Left renal pelvis (tissue), 4 donors: ENCODE results near the gene SMC1B. TPM values are rescaled to one million over a fixed set of nuclear protein-coding genes. Genes with fewer than 3 reads are reported as not detected.
"Not testable (repeated sequence)": the region's sequence is repeated elsewhere in the genome, so short reads cannot be mapped to it uniquely, and the experiment has no call there.

Experiments
- DNase-seq, 4 donors: peaks; one replicate each; pipeline ENCODE4 v3.0.0-alpha.2; 2013; ENCODE audit warnings: low read depth in 4 of 4, low spot score in 3 of 4
- polyA plus RNA-seq, 4 donors: library from polyadenylated mRNA; unstranded; fragments of 120-200 nt; gene quantifications; one replicate each; pipeline ENCODE4 v1.2.1, GENCODE V29; 2013; ENCODE audit not compliant: insufficient read length in 4 of 4

The SMC1B gene
- polyA plus RNA-seq, 4 donors: 0.14 to 0.53 (median 0.19) TPM

DNA sequence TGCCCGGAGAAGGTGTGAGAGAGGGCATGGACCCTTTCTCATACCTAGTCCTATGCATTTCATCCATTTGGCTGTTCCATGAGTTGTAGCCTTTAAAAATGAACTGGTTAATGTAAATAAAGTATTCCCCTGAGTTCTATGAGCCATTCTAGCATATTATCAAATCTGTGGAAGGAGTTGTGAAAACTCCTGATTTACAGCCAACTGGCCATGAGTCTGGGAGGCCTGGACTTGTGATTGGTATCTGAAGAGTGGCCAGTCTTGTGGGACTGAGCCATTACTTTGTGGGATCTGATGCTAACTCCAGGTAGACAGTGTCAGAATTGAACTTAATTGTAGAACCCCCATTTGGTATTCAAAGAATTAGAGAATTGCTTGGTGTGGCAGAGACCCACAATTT lies 55.3 kb downstream of the SMC1B start:
- DNase-seq: no peak

DNA sequence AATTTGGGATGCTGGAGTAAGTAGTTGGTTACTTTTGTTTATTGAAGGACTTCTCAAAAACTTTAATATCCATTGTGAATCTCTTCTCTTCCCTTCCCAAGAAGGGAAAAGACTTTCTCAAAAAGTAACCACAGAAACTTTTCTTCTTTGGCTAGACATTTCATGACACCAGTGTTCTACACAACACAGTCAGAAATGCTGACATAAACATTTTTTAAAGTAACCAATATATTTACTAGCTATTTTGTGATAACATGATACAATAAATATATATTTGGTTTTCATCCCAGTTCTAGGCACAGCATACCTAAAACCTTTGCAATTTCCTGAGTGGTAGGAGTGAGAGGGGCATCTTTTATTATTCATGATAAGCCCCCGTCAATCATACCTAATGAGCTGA lies 55.9 kb downstream of the SMC1B start:
- DNase-seq: no peak

DNA sequence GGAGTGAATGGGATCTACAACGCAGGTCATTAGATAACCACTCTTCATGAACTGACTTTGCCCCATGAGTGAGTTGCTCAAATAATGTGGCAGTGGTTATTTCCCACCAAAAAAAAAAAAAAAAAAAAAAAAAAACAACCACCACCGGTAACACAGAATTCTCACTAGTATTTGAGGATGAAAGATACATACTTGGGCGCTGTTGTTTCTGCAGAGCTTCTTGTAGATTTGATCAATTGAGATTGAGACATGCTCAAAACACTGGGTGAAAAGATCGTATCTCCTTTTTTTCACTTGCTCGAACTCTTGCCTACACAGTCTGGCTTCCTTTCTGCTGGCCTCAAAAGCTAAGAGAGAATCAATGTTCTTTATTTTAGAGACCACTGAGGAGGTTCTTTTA lies 59.6 kb downstream of the SMC1B start:
- DNase-seq: no peak

DNA sequence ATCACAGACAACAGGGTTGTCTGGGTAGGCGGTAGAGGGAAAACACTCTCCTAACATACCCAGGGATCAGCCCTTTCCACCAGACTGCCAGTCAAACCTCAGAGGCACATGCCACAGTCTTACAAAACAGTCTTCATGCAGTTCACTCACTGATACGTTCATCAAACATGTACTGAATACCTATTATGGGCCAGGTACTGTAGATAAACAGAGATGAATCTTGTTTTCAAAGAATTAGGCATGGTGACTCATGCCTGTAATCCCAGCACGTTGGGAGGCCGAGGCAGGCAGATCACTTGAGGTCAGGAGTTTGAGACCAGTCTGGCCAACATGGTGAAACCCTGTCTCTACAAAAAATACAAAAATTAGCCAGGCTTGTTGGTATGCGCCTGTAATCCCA lies 60.6 kb downstream of the SMC1B start:
- DNase-seq: not testable (repeated sequence)

DNA sequence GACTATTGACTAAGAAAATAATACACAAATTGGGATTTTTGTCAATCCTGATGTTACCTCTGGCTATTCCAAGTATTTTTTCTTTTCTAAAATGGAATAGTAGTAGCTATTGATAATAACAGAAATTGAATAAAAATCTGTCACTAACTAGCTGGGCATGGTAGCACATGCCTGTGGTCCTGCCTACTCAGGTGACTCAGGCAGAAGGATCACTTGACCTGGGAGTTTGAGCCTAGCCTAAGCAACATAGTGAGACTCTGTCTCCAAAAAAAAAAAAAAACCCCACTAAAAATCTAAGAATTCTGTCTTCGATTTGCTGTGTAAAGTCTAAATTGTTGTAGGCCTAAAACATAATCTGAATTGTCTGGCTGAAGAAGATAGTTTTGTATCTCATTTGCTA lies 61.4 kb downstream of the SMC1B start:
- no peak for DNase-seq

DNA sequence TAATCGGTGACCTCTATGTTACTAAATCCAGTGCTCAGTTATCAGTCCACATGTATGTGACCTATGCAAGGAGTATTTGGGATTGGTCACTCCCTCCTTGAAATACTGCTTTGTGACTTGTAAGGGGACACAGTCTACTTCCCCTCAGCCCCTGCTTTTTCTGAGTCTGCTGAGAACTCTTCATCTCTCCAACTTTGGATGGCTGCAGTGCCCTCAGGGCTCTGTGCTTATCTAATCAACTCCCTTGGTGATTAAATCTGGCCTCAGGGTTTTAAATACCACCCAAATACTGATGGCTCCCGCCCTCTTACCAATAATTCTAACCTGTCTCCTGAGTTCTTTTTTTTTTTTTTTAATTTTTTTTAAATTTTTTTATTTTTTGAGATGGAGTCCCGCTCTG lies 63.5 kb downstream of the SMC1B start:
- no peak for DNase-seq

DNA sequence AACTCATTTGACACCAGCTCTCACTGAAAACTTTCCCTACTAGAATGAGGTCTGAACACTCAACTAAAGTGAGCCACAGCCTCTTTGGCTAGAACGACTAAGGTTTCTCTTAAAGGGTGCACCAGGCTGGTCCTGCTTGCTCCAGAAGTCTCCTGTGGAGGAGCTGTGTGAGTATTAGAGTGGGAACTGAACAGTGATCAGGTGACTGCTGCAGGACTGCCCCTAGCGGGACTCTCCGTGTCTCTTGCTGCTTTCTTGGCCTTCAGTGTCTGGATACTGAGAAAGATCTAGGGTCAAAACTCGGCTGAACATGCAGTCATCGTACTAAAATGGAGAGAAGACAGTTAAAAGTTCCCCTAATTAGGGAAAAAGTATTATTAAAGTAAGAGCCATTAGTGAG lies 69.1 kb downstream of the SMC1B start:
- no peak for DNase-seq

DNA sequence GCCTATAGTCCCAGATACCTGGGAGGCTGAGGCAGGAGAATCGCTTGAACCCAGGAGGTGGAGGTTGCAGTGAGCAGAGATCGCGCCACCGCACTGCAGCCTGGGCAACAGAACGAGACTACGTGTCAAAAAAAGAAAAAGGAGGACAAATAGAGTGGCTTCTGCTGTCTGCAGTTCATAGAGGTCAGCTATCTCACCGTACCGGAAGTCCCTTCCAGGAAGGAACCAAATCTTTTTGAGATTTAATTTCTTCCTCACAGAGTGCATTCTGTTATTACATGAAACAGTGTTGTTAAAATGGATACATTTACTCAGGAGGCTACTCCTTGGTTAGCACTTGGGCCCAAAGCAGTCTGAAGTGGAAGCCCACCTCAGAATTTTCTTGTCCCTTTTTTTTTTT lies 70.3 kb downstream of the SMC1B start:
- DNase-seq: no peak

DNA sequence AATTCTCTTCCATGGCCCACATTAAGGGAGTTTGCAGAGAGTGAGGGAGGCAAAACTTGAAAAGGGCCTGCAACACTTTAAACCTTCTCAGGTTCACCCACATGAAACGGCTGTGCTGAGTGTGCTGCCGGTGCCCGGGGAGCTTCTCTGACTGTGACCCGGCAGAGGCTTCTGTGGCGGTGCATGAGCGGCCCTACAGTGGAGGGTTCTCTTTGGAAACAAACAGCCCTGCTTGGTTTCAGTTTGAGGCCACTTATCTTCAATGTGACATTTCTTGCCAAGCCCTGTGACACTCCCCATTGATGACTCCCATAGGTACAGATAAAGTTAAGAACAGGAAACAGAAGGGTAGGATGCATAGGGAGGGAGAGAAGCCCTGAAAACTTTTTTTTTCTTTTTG lies 71.9 kb downstream of the SMC1B start:
- no peak for DNase-seq

DNA sequence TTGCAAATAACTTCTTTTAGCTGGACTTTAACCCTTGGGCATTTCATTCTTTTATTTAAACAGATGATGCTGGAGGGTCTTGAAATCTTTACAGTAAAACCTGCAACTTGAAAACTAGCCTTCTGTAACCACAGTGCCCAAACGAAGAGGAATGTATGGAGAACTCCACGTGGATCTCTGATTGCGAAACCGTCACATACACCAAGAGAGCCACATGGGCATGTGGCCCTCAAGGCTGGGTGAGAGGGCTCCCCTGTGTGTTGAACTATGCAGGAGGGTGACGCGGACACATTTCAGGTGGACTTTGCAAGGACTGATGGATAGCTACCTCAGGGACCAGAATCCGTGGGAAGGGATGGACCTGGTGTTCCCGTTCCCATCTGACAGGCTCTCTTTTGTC lies 73.1 kb downstream of the SMC1B start:
- no peak for DNase-seq

DNA sequence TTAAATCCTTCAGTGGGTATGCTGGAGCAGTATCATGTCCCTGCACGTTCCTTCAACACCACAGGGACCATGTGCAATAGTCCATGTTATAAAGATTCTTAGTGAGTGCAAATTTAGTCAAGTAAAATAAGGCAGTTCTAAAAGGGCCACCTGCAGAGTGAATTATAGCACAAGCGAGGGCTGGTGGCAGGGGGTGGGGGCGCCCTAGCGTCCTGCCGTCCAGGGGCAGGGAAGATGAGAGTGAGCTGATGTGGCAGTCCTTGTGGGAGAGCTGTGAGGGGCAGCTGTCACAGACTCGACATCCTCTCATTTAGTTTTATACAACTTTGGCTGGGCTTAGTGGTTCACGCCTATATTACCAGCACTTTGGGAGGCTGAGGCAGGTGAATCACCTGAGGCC lies 74.6 kb downstream of the SMC1B start:
- no peak for DNase-seq

DNA sequence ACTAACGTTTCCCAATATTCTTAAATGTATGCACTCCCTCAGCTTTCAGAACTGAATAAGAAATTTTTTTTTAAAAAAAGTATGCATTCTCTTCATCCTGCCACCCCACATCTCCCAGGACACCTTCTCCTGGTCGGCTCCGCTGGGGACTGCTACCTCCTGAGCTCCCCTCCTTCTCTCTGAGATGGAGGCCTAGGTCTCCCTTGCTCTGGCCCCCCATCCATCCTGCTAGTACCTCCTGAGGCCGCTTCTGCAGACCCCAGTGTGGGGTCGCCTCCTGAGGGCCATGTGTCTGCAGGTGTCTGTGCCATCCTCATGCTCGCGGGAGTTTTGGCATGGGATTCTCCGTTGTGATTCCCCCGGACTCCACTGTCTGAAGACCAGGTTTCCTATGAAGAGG lies 75.9 kb downstream of the SMC1B start:
- no peak for DNase-seq

DNA sequence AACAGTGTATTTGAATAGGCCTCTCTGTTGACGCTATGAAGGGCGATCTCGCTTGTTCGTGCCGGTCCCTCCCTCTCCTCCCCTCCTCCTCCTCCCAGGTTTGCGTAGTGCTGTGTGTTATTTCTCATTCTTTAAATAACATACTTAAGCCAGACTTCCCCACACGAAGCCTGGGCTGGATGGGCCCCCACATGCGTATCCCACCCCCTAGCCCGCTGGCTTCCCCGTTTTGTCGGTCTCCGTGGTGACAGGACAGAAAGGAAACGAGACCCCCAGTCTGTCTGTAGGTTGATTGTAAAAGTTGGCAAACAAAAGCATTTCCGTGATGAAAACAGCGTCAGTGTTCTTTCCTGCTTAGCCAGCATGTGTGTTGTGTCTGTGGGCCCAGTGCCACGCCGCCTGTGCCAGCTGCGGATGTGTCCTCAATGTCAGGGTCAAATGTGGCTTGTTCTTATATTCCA lies 76.4 kb downstream of the SMC1B start:
- no peak for DNase-seq

DNA sequence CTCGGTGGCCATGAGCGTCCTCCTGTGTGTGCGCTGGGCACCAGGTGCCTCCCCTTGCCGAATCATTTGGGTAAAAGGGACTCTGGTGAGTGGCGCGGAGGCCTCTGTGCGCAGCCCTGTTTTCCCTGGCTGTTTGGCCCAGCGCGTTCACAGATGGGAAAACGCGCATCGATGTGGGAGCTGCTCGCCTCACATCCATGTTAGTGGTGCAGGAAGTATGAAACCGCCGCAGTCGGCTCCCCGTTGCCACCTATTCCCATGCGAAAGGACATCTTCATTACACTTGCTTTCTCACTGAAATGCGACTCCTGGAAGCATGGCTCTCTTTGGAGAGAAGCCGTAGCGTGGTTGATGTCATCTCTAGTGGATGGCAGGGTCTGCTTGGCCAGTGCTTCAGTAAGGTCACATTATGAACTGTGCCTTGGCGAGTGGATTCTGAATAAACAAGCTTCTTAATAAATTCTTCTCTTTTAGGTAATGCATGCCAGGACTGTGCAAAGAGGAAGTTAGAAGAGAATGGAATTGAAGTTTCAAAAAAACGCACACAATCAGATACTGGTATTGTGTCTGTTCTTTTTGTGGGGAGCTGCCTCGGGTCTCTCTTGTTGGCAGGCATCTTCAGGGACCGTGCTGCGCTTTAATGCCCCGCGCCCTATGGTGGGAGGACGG lies 77.4 kb downstream of the SMC1B start:
- DNase-seq: no peak

DNA sequence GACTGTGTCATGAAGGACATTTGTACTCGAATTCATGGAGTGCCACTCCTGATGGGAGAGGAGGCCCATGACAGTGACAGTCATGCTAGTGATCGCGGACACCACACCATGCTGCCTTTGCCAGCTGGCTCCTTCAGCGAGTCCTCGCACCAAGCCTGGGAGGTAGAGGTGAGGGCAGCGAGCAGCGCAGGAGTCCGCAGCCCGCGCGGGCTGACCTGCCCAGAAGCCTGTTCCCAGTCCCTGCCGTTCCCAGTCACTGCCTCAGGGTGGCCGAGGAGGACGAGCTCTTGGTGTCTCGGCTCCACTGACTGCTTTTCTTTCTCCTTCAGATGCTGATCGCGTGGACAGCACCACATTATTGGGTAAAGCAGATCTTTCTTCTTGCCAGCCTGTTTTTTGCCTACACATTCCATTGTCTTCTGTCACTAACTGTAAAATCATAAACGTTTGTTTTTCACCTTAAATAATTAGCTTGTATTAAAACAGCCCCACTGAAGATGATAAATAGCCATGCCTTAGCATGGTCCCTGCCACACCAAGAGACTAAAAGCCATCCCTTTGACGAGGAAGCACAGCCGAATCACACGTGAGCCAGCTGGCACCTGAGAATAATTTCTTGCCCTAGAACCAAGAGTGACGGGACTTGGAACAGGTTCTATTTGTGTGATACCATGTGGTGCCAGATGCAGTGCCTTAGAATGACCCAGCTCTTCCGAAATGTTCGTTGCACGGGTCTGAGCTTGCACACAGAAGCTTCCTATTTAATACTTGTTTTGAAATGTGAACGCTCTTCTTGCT lies 78.2 kb downstream of the SMC1B start:
- no peak for DNase-seq

DNA sequence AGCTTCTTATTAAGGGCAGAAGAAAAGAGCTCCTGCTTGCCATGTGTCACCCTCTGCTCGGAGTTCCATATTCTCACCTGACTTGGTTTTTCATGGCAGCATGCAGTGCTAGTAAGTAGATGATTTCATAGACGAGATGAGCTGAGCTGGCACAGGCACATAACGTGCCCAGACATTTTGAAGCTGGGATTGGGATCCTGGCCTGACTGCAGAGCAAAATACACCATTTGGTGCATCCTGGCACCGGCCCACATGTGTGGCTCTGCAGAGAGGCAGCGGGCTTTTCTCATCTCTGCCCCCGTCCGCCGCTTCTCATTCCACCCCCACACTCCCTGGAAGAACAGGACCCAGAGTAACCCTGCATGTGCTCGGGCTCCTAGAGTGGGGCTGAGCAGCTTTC lies 78.9 kb downstream of the SMC1B start:
- no peak for DNase-seq

DNA sequence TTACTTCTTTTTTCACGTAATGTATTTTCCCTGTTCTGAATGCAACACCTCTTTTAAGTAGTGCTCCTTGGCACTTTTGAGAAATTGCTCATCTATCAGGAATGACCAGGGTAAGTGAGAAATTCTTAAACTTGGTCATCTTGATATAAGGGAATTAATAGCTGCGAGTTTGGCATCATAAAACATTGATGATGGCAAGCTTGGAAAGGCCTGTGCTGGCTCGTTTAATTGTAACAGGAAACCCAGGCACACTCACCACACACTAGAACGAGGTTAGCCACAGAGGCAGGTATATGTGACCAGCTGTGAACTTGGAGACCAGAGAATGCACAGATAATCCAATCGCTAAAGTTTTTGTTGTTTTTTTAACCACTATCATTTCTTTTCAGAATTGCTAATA lies 79.3 kb downstream of the SMC1B start:
- no peak for DNase-seq

DNA sequence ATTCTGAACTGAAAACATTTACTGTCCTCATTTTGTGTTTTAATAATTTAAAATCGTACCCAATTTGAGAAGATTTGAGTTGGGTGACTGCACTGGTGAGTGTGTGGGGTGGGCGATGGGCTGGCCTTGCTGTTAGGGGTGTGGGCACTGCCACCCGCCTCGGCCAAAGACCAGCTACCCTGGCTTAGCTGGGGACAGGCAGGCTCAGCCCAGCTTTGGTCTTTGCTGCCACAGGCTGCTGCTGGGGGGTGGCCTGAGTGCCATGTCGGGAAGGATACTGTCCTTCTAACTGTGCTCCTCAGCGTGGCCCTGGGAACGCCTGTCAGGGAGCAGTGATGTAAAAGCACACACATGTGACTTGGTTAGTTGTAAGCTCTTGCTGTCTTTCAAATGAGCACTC lies 81.4 kb downstream of the SMC1B start:
- DNase-seq: no peak

DNA sequence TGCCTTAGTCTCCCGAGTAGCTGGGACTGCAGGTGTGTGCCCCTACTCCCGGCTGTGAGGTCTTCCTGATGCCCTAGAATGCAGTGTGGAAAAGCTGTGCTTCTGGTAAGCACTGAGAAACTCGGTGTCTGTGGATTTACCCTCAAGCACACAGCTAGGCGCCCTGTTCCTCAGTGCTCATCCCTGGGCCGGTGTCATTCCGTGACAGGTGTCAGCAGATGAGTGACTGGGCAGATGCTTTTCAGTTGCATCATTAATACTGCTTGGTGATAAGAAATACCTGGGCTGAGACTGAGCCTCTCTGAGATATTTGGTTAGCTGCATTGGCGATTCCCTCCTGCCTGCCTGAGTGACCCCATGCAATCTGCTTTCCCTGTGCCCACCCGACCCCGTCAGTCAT lies 81.9 kb downstream of the SMC1B start:
- no peak for DNase-seq

DNA sequence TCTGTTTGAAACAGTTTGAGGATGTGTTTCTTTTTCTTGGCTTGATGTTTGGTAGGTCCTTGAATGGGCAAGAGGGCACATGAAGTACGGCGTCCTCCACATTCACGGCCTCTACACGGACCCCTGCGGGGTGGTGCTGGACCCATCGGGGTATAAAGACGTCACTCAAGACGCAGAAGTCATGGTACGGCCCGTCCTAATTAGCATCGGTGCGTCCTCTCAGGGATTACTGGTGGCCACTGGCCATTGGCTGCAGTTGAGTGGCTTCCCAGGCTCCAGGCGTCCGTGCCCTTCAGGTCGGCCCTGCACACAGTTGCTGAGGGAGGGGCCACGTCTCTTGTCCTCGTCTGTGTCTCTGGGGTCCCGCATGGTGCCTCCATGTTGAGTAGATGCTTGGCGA lies 82.9 kb downstream of the SMC1B start:
- no peak for DNase-seq

DNA sequence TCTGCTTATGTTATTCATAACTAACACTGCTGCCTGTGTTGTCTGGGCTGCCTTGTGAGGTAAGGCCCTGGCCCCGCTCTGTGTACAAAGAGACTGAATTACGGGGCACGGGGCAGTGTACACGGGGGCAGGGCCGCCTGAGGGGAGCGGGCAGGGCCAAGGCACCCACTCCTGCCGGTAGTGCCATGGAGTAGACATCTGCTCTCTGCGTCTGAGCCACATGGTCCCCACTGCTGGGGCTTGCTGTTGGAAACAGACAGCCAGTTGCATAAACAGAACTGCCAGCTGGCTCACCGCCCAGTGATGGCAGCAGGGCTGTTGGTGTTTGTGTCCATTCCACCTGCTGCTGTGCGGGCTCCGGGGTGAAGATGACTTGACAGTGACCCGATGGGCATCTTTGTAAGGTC lies 83.9 kb downstream of the SMC1B start:
- no peak for DNase-seq

DNA sequence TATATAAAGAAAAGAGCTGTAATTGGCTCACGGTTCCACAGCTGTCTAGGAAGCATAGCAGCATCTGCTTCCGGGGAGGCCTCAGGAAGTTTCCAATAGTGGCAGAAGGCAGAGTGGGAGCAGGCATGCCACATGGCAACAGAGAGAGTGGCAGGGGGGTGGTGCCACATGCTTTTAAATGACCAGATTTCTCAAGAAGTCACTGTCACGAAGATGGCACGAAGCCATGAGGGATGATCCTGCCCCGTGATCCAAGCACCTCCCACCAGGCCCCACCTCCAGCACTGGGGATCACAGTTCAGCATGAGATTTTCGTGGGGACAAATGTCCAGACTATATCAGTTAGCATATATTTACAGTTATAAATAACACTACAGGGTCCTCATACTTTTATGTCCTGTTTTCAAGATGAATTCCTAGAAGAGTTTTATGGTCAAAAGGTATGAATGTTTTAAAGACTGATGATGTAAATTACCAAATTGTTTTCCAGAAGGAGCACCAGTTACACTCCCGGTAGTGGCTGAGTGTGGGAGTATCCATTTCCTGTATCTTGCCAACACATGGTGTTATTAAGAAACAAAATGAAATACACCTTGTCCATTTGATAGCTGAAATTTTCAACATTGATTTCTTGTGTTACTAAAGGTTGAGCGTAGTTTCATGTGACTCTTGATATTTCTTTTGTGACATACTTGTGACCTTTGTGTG lies 84.4 kb downstream of the SMC1B start:
- no peak for DNase-seq
